ENCODE measurements around the gene CES5A.
"Not testable (repeated sequence)": the region's sequence is repeated elsewhere in the genome, so short reads cannot be mapped to it uniquely, and the experiment has no call there.

CES5A gene

GRCh38 chr16:55829232-55829631 is 45.9 kb downstream of the CES5A start:
- not testable (repeated sequence) for DNase-seq (ENCODE audit: low read depth, low spot score)

DNA sequence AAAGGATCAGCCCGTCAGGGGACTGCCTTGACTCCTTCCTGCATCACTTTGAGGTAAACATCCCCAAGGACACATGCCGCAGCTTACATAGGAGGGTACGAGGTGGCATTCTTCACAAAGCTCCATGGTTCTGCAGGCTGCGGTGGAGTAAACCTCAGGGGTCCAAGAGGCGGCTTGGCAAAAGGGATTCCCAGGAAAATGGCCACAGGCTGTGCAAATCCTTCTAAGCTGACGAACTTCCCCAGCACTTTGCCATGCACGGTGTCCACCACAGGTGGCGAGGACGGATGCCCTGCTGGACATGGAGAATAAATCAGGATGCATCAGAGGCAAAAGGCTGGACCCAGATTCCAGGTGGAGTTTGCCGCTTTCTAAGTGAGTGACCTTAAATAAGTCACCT is 46.5 kb downstream of the CES5A start:
- no peak for DNase-seq (ENCODE audit: low read depth, low spot score)

GRCh38 chr16:55825115-55825728 is 50.0 kb downstream of the CES5A start:
- DNase-seq (ENCODE audit: low read depth, low spot score), result no peak

DNA sequence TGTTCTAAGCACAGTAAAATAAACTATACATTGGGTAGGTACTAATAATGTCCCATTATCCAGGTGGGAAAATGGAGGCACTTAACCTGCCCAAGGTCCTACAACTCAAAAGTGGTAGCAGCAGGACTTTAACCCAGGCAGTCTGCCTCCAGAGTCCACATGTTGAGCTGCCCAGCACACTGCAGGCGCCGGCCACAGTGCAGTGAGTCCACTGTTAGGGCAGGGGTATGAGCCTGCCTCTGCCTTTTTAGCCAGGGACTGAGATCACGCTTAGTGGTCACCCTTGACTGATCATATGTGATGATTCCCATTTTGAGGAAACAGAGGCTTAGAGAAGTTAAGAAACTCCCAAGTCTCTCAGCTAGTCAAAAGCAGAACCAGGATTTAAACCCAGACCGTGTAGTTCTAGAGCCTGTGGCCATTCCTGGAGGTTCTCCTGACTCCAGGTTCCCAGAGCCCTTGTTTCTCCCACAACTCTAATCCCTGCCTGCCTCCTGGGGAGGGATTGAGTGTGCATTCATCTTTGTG is 50.6 kb downstream of the CES5A start:
- no peak for DNase-seq (ENCODE audit: low read depth, low spot score)

GRCh38 chr16:55822280-55822810 is 52.8 kb downstream of the CES5A start:
- DNase-seq (ENCODE audit: low read depth, low spot score), result no peak

GRCh38 chr16:55821210-55821609 is 54.0 kb downstream of the CES5A start:
- DNase-seq (ENCODE audit: low read depth, low spot score), result no peak

DNA sequence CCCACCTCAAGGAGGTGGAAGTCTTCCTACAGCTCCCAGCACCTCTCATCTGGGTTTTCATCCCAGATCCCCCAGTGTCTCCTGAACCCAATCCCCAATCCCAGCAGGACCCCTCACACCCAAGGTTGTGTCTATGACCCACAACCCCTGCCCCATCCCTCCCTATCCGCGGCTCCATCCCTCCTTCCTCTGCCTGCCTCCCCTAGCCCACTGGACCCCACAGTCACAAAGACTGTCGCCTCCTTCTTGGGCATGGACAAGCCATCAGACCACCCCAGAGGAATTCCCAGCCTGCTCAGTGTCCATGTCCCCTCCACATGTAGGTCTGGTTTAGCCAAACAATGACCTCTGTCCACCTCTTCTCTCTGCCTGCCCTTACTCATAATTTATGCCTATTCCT is 54.6 kb downstream of the CES5A start:
- no peak for DNase-seq (ENCODE audit: low read depth, low spot score)

DNA sequence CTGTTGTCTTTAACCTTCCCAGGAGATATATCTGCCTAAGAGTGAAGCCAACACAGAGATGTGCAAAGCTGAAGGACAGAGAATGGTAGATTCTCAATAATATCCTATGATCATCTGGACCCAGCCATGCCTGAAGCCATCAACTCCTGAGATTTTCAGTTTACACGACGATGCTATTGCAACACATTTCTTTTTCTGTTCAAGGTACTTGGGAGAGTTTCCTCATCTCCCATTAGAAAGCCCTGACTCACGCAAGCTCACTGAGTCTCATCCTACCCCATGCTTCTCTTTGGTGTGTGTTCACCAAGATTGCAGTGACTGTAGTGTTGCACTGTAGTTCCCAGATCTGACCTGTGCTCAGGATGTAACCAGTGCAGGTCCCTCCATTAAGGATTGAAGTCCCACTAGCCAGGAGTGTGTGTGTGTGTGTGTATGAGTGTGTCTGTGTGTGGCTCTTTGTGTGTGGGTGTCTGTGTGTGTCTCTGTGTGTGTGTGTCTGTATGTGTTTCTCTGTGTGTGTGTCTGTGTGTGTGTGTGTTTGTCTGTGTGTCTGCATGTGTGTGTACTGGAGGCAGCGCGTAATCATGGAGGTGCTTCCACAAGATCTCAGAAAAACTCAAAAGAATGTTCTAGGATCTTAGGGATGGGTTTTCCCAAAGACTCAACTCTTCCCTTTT is 57.8 kb downstream of the CES5A start:
- DNase-seq (ENCODE audit: low read depth, low spot score), result no peak

GRCh38 chr16:55816222-55816621 is 59.0 kb downstream of the CES5A start:
- not testable (repeated sequence) for DNase-seq (ENCODE audit: low read depth, low spot score)

- DNase-seq (ENCODE audit: low read depth, low spot score), result no peak
Measured at GRCh38 chr16:55815320-55815719, 59.9 kb downstream of the CES5A start.

DNA sequence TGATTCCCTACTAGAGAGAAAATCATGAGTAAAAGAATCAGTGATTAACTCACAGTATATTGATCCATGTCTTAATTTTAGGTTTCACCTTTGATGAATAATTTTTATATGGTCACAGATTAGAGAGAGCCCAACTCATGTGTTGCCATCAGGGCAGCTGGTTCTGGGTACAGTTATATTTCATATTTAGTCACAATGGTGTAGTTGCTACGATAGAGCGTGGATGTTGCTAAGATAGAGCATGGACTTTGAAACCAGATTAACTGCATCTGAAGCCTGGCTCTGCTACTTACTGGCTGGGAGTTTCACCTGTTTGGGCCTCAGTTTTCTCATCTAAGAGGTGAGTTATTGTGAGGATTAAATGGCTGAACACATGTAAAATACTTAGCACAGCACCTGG is 61.0 kb downstream of the CES5A start:
- not testable (repeated sequence) for DNase-seq (ENCODE audit: low read depth, low spot score)

GRCh38 chr16:55813730-55814129 is 61.4 kb downstream of the CES5A start:
- not testable (repeated sequence) for DNase-seq (ENCODE audit: low read depth, low spot score)

DNA sequence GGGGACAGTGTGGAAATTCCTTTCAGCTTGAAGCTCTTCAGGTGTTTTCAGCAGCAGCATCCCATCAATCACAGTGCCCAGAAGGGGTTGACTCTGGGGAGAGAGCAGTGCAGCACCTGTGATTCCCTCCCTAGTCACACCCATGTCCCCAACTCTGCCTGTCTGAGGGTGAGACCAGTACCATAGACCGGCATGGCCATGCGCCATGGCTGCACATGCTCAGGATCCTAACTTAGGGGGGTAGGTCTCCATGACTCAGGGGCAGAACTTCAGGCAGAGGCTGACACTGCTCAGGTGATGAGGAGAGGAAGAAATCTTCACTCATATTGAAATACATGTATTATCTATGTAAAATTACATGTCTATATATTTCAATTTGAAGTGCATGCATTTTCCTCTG is 62.2 kb downstream of the CES5A start:
- DNase-seq (ENCODE audit: low read depth, low spot score), result no peak

DNA sequence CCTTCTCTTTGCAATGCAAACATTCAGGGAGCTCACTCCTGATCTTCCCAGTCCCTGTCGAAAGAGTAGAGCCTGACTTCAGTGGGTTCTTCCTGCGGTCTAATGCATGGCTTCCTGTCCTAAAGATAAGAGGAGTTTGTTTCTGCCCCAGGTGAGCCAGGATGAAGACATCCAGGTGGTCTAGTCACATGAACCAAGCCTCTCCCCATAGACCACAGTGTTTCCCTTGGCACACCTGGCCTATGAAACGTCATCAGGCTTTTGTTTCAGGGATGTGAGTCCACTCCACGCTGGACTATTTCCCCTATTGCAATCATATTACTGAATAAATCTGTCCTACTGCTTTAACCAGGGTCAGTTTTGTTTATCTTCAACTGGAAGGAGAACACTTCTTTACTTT is 63.4 kb downstream of the CES5A start:
- DNase-seq (ENCODE audit: low read depth, low spot score), result no peak

GRCh38 chr16:55810451-55810961 is 64.7 kb downstream of the CES5A start:
- DNase-seq (ENCODE audit: low read depth, low spot score), result no peak

DNA sequence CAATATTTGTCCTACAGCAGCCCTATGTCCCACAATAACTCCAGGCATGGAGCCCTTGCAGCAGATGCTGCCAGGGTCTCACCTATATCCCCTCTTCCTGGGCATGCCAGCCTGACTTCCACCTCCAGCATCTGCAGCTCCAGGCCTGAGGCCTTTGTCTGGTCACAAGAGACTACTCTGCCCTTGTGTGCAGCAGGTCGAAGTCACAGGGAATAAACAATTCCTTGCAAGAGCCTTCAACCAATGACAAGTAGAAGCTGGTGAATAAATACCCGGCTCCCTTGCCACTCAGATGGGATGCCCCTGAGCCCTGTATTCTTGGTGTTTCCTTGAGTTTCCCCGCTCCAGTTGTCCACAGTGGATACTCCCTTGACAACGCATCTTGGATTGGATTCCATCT is 65.3 kb downstream of the CES5A start:
- DNase-seq (ENCODE audit: low read depth, low spot score), result no peak

DNA sequence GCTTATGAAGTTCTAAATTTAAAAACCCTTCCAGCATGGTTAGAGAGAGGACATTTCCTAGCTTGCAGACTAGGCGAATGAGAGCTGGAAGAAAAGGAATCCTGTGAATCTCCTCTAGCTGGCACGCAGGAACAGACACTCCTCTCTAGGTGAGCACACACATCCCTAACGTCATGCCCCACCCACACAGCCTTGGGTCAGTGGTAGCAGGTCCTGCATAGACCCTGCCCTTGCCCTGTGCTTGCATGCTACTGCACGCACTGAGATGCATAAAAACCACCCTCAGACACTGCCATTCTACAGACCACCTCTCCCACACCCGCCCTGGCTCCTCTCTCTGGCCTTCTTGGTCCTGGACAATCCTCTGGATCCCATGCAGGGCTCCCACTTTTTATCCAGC is 65.8 kb downstream of the CES5A start:
- no peak for DNase-seq (ENCODE audit: low read depth, low spot score)

DNA sequence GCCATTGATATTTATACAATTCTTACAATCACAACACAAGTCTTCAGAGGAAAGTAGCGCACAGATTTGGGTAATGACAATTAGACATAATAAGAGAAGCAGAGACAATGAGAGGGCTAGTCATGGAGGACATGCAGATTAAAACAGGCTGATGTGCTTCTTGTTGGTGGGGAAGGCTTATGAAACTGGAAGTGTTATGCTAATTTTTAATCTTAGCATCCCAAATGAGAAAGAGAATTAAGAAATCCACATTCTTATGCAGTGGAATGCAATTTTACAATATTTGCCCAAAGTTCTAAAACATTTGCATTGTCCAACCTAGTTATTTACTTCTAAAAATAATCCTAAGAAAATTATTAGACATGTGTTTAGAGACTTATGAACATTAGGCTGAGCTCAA is 66.9 kb downstream of the CES5A start:
- DNase-seq (ENCODE audit: low read depth, low spot score), result not testable (repeated sequence)

DNA sequence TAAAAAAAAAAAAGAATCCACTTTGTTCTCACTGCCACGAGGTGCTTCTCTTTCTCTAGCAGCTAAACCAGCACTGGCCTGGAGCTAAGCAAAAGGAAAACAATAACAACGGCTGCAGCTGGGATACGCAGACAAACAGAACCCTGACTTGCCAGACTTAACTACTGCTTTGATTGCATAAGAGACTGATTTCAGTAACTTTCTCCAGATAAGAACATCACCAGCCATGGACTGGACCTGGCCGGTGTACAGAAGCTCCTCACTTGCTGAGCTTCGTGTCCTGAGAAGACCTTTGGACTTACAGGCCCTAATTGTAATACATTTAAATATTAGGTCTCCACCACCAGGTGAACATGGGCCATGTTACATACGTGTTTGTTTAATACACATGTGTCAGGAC is 70.1 kb downstream of the CES5A start:
- not testable (repeated sequence) for DNase-seq (ENCODE audit: low read depth, low spot score)

- DNase-seq (ENCODE audit: low read depth, low spot score), result not testable (repeated sequence)
Measured at GRCh38 chr16:55803681-55804080, 71.5 kb downstream of the CES5A start.
